ENCODE measurements around the gene SLC3A2.

GRCh38 chr11:62860835-62861563 is 19.7 kb upstream of the SLC3A2 start:
- TF ChIP-seq, protein P1, sequence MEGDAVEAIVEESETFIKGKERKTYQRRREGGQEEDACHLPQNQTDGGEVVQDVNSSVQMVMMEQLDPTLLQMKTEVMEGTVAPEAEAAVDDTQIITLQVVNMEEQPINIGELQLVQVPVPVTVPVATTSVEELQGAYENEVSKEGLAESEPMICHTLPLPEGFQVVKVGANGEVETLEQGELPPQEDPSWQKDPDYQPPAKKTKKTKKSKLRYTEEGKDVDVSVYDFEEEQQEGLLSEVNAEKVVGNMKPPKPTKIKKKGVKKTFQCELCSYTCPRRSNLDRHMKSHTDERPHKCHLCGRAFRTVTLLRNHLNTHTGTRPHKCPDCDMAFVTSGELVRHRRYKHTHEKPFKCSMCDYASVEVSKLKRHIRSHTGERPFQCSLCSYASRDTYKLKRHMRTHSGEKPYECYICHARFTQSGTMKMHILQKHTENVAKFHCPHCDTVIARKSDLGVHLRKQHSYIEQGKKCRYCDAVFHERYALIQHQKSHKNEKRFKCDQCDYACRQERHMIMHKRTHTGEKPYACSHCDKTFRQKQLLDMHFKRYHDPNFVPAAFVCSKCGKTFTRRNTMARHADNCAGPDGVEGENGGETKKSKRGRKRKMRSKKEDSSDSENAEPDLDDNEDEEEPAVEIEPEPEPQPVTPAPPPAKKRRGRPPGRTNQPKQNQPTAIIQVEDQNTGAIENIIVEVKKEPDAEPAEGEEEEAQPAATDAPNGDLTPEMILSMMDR (conservative IDR thresholded peaks at IDR 0.05; ENCODE audit: low read length) = no peak
- TF ChIP-seq EZH2phosphoT487 (IDR thresholded peaks at IDR 0.05; ENCODE audit: borderline replicate concordance, low read depth, low read length) = no peak
